VCaP (cell line): ENCODE measurements around the gene OR2B2.

ENCODE experiments used
- H3K27ac ChIP-seq: fragments of 450-650 bp; 2 replicates; pipeline ENCODE4 v1.5.1; 2017
- TF ChIP-seq, protein P1 (sequence below): fragments of 450-650 bp; conservative IDR thresholded peaks from 2 replicates; pipeline ENCODE4 v1.5.1; 2017; ENCODE audit warnings: mild to moderate bottlenecking, moderate library complexity

The OR2B2 gene

DNA sequence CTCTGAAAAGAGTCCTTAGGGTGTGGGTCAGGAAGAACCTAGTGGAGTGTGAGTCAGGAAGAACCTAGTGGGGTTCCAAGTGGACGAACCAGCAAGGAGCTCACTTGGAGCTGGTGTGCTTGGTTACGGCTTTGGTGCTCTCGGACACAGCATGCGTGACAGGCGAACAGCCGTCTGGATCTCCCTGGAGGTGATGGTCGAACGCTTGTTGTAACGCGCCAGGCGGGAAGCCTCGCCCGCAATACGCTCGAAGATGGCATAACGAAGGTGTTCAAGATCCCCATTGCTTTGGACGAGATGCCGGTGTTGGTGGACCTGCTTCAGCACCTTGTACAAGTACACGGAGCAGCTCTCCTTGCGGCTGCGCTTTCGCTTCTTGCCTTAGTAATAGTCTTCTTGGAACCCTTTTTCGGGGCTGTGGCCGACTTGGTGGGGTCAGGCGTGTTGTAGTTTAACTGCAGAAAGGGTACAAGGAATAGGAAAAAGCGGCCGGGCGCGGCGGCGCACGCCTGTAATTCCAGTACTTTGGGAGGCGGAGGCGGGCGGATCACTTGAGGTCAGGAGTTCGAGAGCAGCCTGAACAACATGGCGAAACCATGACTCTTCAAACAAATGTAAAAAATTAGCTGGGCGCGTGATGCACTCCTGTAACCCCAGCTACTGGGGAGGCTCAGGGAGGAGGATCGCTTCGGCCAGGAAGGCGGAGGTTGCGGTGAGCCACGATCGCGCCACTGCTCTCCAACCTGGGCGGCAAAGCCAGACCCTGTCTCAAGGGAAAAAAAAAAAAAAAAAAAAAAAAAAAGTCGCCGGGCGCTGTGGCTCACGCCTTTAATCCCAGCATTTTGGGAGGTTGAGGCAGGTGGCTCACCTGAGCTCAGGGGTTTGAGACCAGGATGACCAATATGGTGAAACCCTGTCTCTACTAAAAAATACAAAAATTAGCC, 48.0 kb downstream of the OR2B2 start:
- TF ChIP-seq, protein P1, sequence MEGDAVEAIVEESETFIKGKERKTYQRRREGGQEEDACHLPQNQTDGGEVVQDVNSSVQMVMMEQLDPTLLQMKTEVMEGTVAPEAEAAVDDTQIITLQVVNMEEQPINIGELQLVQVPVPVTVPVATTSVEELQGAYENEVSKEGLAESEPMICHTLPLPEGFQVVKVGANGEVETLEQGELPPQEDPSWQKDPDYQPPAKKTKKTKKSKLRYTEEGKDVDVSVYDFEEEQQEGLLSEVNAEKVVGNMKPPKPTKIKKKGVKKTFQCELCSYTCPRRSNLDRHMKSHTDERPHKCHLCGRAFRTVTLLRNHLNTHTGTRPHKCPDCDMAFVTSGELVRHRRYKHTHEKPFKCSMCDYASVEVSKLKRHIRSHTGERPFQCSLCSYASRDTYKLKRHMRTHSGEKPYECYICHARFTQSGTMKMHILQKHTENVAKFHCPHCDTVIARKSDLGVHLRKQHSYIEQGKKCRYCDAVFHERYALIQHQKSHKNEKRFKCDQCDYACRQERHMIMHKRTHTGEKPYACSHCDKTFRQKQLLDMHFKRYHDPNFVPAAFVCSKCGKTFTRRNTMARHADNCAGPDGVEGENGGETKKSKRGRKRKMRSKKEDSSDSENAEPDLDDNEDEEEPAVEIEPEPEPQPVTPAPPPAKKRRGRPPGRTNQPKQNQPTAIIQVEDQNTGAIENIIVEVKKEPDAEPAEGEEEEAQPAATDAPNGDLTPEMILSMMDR: no peak
- peak overlapping the region; percentile 49 for H3K27ac ChIP-seq

DNA sequence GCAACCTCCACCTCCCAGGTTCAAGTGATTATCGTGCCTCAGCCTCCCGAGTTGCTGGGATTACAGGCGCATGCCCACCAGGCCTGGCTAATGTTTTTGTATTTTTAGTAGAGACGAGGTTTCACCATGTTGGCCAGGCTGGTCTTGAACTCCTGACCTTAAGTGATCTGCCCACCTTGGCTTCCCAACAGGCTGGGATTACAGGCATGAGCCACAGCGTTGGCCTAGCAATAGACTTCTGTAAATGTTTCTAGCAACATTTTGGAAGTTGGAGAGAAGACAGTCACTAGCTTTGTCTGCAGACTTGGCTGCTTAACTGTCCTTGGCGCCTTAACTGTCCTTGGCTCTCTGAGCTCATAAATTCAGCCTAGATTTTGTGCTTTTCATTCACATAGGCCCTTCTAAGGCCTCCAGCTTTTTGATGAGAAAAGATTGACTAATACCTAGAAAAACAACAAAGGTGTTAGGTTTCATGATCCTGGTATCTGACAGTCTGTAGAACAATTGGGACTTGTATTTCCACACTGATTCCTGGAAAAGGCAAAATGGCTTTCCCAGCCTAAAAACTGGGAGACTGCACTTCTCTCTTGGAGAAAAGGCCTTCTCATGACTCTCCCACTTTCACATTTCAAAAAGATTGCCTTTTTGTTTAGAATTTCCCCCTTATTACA, 49.7 kb downstream of the OR2B2 start:
- TF ChIP-seq, protein P1: no peak
- no peak overlapping the region for H3K27ac ChIP-seq

DNA sequence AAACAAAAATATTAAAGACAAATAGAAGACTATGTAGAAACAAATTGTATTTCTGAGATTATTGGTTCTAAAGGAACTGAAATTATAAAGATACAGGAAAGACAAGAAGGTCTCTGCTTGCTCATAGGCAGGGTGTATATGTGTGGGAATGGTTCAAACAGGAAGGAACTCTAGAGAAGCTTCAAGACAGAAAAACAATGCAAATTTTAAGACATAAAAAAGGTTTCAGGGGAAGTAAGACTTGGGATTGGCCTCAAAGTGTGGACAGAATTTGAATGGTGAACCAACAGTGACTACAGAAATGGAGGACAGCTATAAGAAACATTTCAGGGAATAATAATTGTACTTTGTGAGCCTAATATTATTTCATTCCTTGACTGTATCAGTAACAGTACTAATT, 50.3 kb downstream of the OR2B2 start:
- no peak overlapping the region for H3K27ac ChIP-seq
- TF ChIP-seq, protein P1: no peak

DNA sequence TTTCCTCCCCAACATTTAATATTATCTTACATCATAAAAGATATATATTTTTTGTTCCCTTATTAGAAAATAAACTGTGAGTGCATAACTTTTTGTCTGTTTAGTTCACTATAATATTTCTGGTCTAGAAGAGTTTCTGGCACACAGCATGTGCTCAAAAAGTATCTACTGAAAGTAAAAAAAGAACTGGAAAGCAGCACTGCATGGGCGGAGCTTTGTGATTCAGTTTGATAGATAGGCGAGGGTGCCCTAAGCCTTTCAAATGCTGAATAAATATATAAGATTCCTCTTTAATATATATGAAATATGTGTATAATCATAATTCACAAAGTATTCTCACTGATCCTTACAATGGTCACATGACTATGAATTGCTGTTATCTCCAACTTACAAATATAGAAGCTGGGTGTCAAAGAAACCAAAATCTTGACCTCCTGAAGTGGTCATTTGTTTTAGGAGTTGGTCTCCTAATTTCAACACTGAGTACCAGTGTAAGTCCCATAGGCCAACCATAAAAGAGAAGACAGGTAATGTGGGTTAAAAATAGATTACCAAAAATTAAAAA, 50.8 kb downstream of the OR2B2 start:
- no peak overlapping the region for H3K27ac ChIP-seq
- TF ChIP-seq, protein P1: no peak
